DMS53 (cell line): Measurements from ENCODE around the gene PARS2.
"Not testable (repeated sequence)": the region's sequence is repeated elsewhere in the genome, so short reads cannot be mapped to it uniquely, and the experiment has no call there.

Source experiments
- DNase-seq: peaks from one replicate; lab custom pipeline; 2025; lab: John Stamatoyannopoulos, UW

The PARS2 gene

DNA sequence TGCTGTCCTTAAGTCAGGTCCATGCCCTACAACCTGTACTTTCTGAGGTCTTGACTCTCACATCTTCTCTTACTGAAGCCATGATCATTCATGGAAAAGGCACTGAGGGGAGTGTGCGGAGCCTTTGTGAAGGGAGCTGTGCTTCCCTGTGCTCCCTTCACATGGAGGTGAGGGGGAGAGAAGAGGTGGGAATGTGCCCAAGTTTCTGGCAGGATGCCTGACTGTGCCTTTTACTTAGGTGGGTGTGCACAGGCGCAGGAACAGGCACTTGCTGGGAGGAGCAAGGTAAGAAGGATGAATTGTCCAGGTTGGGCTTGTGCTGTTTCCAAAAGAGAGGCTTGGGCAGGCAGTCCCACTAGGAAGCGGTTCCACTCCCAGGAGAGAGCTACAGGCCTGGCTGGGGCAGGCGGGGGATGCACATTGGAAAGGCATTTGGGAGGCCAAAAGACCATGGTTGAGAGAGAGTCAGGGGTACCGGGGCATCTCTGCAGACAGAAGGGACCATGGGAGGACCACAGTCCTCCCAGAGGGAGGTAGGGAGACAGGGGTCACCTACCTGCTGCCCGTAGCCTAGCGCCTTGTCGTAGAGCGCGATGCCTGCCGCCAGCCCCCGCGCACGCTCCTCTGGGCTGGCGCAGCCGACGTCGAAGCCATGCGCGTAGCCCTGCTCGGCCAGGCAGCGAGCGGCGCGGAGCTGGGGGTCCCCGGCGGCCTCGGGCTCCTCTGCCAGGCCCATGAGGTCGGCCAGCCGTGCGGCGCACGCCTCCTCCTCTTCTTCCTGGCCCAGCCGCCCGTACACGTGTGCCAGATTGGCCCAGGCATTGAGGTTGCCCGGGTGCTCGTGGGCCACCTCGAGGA is 35.9 kb upstream of the PARS2 start:
- peak; percentile 59 for DNase-seq

DNA sequence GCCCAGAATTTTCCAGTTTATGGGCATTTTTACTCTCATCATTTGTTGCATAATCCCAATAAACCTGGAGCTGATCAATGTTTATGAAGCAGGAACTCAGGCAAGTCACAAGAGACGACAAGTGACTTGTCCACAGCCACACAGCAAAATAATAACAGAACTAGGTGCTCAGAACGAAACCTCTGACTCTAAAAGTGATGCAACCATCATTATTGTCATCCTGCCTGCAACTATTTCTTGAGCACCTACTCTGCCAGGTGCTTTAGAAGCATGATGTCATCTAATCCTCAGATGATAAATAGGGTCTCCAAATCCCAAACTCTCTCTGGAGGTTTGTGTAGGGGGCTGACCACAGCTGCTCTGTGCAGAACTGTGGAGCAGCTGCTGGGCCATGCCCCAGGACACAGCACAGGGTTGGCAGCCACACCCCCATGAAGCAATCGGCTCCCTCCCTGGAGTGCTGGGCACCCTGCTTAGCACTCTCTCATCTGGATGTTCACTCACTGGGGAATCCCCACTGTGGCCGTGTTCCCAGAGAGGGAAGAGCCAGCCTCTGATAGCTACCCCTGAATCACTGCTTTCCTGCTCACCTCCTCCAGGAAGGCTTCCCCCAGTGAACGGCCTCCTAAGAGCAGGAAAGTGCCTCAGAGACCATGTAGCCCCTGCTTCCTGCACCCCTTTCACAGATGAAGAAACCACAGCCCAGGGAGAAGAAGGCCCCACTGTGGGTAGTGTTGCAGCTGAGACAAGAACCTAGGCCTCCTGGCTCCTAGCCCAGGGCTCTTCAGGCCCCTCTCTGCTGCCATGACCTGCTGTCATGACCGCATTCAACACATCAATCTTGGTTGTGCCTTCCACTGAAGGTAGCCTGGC is 34.7 kb upstream of the PARS2 start:
- peak; percentile 48 for DNase-seq

DNA sequence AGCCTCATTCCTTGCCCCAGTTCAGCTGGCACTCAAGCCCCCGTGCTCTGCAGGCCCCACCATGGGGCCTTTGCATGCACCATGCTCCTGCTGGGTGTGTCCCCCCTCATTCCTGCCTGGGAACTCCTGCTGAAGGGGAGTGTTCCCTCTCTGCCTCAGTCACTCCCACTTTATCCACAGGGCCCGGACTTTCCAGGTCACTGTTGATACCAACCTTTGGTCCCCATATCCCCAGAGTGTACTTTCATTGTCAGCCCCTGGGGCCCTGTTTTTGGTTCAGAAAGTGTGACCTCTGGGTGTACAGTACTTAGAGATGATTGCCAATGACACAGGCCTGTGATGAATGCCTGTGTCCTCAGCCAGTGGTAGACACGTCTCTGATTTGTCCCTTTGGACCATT is 33.9 kb upstream of the PARS2 start:
- DNase-seq = no peak

DNA sequence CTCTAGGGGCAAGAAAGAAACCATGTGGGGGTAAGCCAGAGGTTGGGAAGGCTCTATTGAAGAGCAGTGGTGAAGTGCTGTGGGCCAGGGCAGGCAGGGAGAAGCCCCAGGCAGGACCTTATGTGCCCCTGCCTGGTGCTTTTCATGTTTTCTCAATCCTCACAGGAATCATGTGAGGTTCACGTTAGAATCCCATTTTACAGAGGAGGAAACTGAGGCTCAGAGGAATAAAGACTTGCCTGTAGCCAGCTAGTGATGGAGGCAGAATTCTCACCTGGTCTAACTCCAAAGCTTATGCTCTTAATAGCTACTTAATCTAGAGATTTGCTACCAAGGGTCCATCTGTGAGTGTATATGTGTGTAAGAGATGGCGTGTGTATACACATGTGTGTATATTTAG is 32.6 kb upstream of the PARS2 start:
- no peak for DNase-seq

DNA sequence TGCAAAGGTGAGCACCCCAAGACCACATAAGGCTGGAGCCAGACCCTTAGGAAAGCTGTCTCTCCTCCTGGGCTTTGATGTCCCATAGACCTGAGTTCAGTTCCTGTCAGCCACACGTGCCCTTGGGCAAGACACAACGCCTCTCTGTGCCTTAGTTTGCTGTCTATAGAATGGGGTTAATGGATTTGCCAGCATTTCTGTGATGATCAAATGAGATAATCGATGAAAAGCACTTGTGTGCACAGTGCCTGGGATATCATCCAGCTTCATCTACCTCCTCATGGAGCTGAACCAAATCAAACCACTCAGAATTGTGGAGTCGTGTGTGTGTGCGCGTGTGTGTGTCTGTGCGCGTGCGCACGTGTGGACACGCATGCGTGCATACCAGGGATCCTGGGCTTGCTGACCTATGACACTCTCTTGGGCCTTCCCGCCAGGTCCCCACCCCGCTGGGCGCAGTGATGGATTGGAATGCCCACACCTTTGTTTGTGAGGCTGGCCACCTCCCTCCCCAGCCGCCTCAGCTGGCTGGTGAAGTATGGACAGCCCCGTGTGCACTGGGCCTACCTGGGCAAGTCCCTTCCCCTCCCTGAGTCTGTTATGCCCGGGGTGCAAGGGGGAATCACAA is 31.6 kb upstream of the PARS2 start:
- peak; percentile 27 for DNase-seq

DNA sequence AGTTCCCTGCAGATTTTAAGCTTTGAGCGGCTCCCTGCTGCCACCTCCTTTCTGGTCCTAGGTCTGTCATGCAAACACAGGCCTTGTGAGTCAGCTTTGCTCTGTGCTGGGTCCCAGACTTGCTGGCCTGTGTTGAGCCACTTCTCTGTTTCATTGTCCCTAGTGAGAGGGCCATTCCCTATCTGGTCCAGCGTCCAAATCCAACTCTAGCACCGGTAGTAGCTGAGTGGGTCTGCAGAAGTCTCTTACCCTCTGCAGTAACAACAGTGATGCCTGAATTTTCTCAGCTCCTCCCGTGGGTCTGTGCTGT is 31.0 kb upstream of the PARS2 start:
- DNase-seq = peak; percentile 42

DNA sequence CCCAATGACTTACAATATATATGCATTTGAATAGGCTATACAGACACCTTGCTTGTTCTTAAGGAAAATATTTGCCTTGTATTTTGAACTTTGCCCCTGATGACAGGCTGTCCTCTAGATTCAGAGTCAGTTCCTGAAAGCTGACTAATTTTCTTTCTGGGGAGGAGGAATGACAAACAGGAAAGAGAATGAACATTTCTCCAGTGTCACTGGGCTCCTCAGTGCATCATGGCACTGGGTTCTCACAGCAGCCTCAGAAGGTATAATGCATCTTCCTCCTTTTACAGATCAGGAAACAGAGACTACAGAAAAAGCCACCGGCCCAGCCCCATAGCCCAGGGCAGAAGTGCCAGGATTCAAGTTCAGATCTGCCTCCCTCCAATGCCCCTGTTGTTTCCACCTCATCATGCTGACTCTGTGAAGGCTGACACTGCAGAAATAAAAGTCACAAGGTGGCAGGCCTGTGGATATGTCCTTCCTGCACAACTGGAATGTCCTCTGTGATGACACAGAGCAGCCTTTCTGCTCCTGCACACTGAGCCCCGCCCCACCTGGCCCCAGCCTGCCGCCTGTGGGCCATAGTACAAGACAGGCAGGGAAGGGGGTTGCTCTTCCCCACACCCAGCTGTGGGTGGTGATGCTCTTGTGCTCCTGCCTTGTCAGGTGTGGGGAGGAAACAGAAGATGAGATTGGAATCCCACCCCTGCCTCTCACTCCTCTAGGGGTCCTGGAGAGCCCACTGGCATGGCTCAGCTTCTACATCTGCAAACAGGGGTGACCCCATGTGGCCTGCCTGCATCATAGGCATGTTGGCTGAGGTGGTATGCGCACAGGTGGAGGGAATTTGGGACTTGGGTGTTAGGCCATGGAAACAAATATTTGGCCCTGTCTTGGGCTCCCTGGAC is 30.4 kb upstream of the PARS2 start:
- DNase-seq = peak; percentile 77

DNA sequence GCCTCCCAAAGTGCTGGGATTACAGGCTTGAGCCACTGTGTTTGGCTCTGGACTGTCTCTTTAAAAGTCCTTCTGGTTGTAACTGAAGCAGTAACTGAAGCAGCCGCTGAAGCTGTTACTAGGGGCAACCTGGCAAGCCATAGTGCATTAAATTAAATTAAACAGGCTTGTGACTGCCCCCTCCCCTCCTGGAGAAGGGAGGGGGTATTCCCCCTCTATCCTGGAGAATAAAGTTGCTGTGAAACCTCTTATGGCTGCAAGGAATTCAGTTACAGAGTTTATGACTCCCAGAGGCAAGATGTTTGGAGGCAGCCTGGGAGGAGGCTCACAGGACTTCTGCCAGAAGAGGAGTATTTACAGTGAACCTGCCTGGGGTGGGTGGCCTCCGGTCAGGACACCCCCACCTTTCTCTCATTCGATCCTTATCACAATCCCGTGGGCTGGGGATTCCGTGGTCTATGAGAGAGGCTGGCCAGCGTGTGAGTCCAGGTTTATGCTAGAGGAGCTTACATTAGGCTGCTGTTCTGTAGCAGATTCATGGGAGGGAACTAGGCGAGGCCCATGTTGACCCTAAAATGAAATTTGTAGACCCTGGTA is 28.5 kb upstream of the PARS2 start:
- no peak for DNase-seq

DNA sequence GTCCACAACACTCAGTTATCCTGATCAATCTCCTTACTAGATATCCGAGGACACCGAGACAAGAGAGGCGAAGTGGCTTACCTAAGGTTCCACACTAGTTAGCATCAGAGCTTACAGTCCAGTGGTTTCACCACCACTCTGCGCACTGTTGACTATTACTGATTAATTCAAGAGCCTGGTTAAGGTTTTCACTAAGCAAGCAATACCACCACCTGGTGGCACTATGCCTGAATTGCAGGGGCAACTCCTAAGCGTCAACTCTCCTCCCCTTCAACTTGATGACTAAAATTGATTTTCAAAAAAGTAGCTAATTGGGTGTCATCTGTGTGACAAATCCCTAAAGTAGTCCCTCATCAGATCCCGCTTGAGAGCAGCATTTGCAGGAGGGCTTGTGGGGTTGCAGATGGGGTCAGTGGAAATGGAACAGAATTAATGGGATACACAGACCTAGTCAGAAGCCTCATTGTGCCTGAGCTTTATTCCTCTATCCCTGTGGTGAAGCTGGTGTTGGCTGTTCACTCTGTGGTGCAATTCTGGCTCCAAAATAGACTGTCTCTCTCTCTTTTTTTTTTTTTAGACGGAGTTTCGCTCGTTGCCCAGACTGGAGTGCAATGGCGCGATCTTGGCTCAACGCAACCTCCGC is 27.7 kb upstream of the PARS2 start:
- peak; percentile 78 for DNase-seq

DNA sequence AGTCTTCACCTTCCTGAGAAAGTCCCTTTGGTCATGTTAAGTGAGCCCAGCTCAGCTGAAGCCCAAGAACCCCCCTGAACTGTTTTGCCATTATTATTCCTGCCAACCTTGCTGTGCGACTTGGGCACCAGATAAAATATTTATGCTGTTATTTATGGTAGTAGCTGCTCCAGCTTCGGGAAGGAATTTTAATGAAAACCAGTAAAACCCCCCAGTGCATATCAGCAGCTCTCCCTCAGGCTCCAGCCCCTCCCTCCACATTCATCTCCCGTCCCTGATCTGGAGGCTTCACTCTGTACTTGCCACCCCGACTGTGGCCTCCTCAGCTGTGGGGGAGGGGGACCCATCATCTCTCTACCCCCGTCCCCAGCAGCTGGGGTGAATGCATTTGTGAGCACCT is 24.1 kb upstream of the PARS2 start:
- DNase-seq = no peak

DNA sequence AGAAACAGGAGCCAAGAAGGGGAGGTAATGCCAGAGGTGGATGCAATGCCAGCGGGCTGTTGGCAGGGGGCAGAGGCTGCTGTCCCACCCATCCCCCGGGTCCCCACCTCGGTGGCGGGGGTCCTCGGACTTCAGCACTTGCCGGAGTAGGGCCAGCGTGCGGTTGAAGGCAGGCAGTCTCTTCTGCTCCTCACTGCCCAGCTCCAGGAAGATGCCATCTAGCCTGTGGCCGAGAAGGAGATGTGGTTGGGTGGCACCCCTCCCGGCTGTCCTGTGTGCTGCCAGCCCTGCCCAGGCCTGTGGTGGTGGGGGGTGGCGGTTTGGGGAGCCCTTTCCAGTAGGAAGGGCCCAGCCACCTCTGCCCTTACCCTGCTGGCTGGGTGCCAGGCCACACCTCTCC is 23.3 kb upstream of the PARS2 start:
- DNase-seq = no peak

DNA sequence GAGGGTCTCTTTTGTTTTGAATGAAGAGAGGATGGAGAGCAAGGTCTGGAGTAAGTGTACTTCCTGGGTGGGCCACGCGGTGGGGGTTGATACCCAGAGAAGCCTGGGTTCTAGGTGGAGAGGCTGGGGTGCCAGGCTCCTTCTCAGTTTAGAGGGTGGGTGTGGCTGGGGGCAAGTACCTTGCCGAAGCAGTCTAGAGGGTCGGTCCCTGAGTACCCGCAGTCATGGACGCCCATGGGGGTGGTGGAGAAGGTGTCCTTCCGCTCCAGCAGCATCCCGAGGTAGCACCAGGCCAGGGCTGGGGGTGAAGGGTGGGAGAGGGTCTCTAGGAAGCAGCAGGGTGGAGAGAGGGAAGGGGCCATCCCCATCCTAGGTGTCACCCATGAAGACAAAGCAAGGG is 22.5 kb upstream of the PARS2 start:
- no peak for DNase-seq

DNA sequence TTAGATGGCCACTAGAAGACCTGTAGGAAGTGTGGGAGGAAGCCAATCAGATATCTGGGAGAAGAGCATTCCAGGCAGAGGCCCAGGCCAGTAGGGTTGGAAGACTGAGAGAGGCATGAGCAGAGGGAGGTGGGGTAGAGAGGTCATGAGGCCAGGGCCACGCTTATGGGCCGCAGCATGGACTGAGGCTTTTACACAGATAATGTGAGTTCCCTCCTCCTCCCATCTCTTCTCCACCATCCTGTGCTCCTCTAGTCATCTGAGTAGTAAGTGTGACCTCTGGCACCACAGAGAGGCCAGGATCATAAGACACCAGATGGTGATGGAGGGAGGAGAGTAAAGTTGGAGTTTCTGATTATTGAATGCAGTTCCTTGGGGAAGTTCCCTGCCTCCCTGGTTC is 19.7 kb upstream of the PARS2 start:
- no peak for DNase-seq

DNA sequence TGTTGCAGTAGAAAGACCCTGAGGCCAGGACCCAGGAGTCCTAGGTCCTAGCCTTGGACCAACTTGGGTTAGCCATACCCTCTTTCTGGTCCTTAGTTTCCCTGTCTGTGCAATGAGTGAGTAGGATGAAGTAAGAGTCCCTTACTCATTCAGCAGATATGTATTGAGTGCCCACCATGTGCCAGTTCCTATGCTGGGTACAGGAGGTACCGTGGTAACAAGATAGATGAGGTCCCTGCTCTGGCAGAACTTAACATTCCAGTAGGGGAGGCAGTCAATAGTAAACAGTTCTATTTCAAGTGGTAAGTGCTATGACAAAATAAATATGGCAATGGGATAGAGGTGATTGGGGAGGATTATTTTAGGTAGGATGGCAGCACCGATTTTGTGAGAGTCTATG is 18.3 kb upstream of the PARS2 start:
- no peak for DNase-seq

DNA sequence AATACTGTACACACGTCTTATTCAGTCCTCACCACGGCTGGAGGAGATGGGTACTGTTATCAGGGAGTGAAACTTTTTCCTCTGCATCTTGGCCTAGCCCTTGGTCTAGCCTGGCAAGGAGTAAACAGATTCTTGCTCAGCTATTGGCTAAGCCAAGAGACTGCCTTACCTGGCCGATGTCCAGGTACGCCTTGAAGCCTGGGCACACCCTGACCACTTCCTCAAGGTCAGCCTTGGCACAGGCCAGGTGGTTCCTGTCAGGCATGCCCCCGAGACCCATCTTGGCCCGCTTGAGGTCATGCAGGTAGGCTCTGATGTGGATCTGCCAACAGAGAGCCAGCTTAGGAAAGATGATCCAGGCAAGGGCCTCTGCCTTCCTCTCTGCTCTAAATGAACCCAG is 17.8 kb upstream of the PARS2 start:
- DNase-seq = no peak

DNA sequence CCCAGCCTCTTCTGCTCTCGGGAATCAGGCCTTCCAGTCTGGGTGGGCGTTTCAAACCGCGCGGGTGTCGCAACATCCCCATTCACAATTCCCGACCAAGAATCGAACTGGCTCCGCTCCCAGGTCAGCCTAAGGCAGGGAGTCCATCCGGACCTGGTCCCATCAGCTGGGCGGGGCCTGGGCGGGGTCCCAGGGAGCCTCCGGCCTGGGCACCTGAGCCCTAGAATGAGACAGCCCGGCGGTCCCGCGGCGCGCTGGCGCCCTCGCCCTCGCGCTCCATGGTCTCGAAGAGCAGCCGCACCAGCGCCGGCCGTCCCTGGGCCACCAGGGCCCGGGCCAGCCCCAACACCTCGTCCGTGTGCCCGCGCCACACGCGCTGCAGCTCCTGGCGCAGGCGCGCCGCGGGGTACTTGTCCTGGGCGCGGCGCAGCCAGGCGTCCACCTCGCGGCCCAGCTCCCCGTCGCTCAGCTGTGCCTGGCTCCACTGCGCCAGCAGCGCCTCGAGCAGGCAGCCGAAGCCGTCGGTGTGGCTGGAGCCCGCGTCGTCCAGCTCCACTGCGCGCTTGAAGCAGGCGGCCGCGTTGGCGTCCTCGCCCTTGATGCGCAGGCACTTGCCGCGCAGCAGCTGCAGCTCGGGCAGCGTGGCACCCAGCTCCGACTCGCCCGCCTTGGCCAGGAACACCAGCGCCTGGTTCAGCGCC is 16.9 kb upstream of the PARS2 start:
- no peak for DNase-seq

DNA sequence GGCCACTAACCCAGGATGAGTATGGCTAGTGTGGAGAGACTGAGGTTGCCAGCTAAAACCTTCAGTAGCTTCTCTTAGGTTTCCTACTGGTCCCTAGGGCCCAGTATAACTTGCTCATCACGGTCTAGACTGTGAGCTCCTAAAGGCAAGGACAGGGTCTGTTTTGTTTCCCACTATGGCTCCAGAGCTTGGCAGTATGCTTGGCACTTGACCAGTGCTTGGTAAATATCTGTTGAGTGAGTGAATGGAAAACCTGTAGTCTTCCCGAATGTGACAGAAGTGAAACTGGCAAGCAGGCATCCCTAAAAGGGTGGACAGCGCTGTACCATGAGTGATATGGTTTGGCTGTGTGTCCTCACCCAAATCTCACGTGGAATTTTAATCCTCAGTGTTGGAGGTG is 13.1 kb upstream of the PARS2 start:
- DNase-seq = no peak

DNA sequence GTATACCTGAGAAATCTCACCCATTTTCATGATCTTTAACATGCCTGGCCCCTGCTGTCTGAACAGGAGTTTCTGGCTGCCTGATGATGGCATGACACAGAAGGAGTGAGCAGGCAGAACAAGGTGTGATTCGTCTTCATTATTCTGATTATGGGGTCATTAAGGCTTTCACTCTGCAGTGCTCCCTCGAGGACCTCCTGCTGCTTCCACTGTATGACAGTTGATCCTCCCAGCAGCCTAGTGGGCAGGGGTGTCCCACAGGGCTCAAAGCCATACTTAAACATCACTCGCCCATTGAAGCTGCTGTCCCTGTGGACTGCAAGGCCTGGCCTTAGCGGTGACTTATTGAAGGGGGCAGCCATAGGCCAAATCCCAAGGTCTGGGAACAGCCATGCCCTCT is 12.7 kb upstream of the PARS2 start:
- no peak for DNase-seq

DNA sequence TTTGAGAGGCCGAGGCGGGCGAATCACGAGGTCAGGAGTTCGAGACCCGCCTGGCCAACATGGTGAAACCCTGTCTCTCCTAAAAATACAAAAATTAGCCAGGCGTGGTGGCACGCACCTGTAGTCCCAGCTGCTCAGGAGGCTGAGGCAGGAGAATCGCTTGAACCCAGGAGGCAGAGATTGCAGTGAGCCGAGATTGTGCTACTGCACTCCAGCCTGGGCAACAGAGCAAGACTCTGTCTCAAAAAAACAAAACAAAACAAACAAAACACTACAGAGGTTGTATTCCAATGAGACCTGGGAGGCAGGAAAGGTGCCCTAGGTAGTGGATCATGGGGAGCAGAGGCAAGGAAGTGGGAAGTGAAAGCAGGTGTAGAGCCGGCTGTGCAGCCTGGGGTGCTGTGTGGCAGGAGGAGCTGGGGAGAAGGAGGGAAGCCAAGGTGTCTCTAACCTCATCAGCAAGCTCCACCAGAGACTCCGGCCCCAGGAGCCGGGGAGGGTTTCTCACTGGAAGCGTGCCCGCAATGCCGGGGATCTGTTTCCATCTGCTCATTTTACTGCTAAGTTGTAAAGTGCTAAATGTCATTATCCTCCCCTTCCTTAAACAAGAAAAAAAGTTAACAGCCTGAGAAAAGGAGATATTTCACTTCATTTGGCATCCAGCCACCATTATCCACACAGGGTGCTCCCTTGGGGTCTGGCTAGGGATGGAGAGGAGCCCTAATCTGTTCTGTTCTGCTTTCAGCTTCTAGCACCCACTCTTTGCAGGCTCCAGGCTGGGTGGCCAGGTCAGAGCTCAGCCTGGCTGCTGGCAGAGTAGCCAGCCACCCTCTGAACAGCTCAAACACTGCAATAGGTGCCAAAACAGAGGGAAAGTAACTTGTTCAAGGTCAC is 11.8 kb upstream of the PARS2 start:
- DNase-seq = not testable (repeated sequence)
